HEK293 (cell line): ENCODE results near the gene AXL.

Experiments used
- IKZF3 ChIP-seq: fragments of 450-650 bp; IDR thresholded peaks from 2 replicates; pipeline ENCODE4 v1.5.0; 2018; ENCODE audit warnings: missing biosample characterization, mild to moderate bottlenecking, missing genetic modification characterization, moderate library complexity
- SCRT2 ChIP-seq: fragments of 450-650 bp; formaldehyde crosslinking; IDR thresholded peaks from 2 replicates; pipeline ENCODE4 v1.5.1; 2016; ENCODE audit warnings: missing biosample characterization, missing genetic modification characterization
- SP7 ChIP-seq: fragments of 450-650 bp; formaldehyde crosslinking; IDR thresholded peaks from 2 replicates; pipeline ENCODE4 v1.5.1; 2016; ENCODE audit warnings: missing biosample characterization, missing genetic modification characterization
- ZBTB17 ChIP-seq: fragments of 450-650 bp; formaldehyde crosslinking; IDR thresholded peaks from 2 replicates; pipeline ENCODE4 v1.5.1; 2016; ENCODE audit warnings: missing biosample characterization, missing genetic modification characterization
- ZEB2 ChIP-seq: fragments of 450-650 bp; formaldehyde crosslinking; IDR thresholded peaks from 2 replicates; pipeline ENCODE4 v1.5.1; 2016; ENCODE audit warnings: missing biosample characterization, missing genetic modification characterization
- ZFP3 ChIP-seq: fragments of 450-650 bp; formaldehyde crosslinking; IDR thresholded peaks from 2 replicates; pipeline ENCODE4 v1.5.1; 2016; ENCODE audit warnings: low read depth, missing biosample characterization, missing genetic modification characterization
- ZFP37 ChIP-seq: fragments of 450-650 bp; formaldehyde crosslinking; IDR thresholded peaks from 2 replicates; pipeline ENCODE4 v1.5.1; 2016; ENCODE audit warnings: missing biosample characterization, missing genetic modification characterization
- ZNF140 ChIP-seq: fragments of 450-650 bp; formaldehyde crosslinking; IDR thresholded peaks from 2 replicates; pipeline ENCODE4 v1.5.1; 2016; ENCODE audit warnings: missing biosample characterization, missing genetic modification characterization
- ZNF2 ChIP-seq: fragments of 450-650 bp; formaldehyde crosslinking; IDR thresholded peaks from 2 replicates; pipeline ENCODE4 v1.5.1; 2016; ENCODE audit warnings: missing biosample characterization, missing genetic modification characterization
- ZNF302 ChIP-seq: fragments of 450-650 bp; formaldehyde crosslinking; IDR thresholded peaks from 2 replicates; pipeline ENCODE4 v1.5.1; 2016; ENCODE audit warnings: missing biosample characterization, missing genetic modification characterization, low read depth
- ZNF324 ChIP-seq: fragments of 450-650 bp; formaldehyde crosslinking; IDR thresholded peaks from 2 replicates; pipeline ENCODE4 v1.5.1; 2016; ENCODE audit warnings: missing biosample characterization, missing genetic modification characterization
- ZNF335 ChIP-seq: fragments of 450-650 bp; formaldehyde crosslinking; conservative IDR thresholded peaks from 2 replicates; pipeline ENCODE4 v1.5.1; 2016; ENCODE audit warnings: missing biosample characterization, missing genetic modification characterization
- ZNF341 ChIP-seq: fragments of 450-650 bp; formaldehyde crosslinking; IDR thresholded peaks from 2 replicates; pipeline ENCODE4; 2016; ENCODE audit warnings: low read depth, missing biosample characterization, missing genetic modification characterization
- ZNF510 ChIP-seq: fragments of 450-650 bp; formaldehyde crosslinking; IDR thresholded peaks from 2 replicates; pipeline ENCODE4 v1.5.1; 2018; ENCODE audit warnings: mild to moderate bottlenecking, missing genetic modification characterization, missing biosample characterization; ENCODE audit not compliant: insufficient replicate concordance
- ZNF600 ChIP-seq: fragments of 450-650 bp; formaldehyde crosslinking; IDR thresholded peaks from 2 replicates; pipeline ENCODE4 v1.5.1; 2016; ENCODE audit warnings: missing biosample characterization, missing genetic modification characterization
- ZNF677 ChIP-seq: fragments of 450-650 bp; IDR thresholded peaks from 2 replicates; pipeline ENCODE4 v1.5.0; 2018; ENCODE audit warnings: missing biosample characterization, mild to moderate bottlenecking, missing genetic modification characterization, moderate library complexity
- ZNF777 ChIP-seq: fragments of 450-650 bp; formaldehyde crosslinking; IDR thresholded peaks from 2 replicates; pipeline ENCODE4 v1.5.1; 2017; ENCODE audit warnings: missing biosample characterization, missing genetic modification characterization, borderline replicate concordance
- ZNF785 ChIP-seq: fragments of 450-650 bp; formaldehyde crosslinking; IDR thresholded peaks from 2 replicates; pipeline ENCODE4 v1.5.1; 2016; ENCODE audit warnings: missing biosample characterization, missing genetic modification characterization
- ZNF843 ChIP-seq: fragments of 450-650 bp; formaldehyde crosslinking; IDR thresholded peaks from 2 replicates; pipeline ENCODE4 v1.5.1; 2016; ENCODE audit warnings: missing biosample characterization, missing genetic modification characterization
- ZSCAN23 ChIP-seq: fragments of 450-650 bp; formaldehyde crosslinking; IDR thresholded peaks from 2 replicates; pipeline ENCODE4 v1.5.1; 2016; ENCODE audit warnings: missing biosample characterization, missing genetic modification characterization
- TF ChIP-seq, protein P1 (sequence below): fragments of 450-650 bp; IDR thresholded peaks from 2 replicates; pipeline ENCODE4 v1.5.1; 2018; ENCODE audit warnings: missing biosample characterization, mild to moderate bottlenecking, missing genetic modification characterization
- TF ChIP-seq, protein P2 (sequence below): fragments of 450-650 bp; formaldehyde crosslinking; IDR thresholded peaks from 2 replicates; pipeline ENCODE4; 2016; ENCODE audit warnings: missing biosample characterization, missing genetic modification characterization
- TF ChIP-seq, protein P3 (sequence below): fragments of 450-650 bp; formaldehyde crosslinking; IDR thresholded peaks from 2 replicates; pipeline ENCODE4 v1.5.1; 2016; ENCODE audit warnings: missing biosample characterization, missing genetic modification characterization
- TF ChIP-seq, protein P4 (sequence below): fragments of 450-650 bp; formaldehyde crosslinking; IDR thresholded peaks from 2 replicates; pipeline ENCODE4 v1.5.1; 2017; ENCODE audit warnings: missing biosample characterization, missing genetic modification characterization
- TF ChIP-seq, protein P5 (sequence below): fragments of 450-650 bp; formaldehyde crosslinking; conservative IDR thresholded peaks from 2 replicates; pipeline ENCODE4 v1.5.1; 2016; ENCODE audit warnings: low read depth, missing biosample characterization, missing genetic modification characterization
- TF ChIP-seq, protein P6 (sequence below): fragments of 450-650 bp; formaldehyde crosslinking; IDR thresholded peaks from 2 replicates; pipeline ENCODE4 v1.5.1; 2016; ENCODE audit warnings: missing biosample characterization, missing genetic modification characterization

Gene AXL

DNA sequence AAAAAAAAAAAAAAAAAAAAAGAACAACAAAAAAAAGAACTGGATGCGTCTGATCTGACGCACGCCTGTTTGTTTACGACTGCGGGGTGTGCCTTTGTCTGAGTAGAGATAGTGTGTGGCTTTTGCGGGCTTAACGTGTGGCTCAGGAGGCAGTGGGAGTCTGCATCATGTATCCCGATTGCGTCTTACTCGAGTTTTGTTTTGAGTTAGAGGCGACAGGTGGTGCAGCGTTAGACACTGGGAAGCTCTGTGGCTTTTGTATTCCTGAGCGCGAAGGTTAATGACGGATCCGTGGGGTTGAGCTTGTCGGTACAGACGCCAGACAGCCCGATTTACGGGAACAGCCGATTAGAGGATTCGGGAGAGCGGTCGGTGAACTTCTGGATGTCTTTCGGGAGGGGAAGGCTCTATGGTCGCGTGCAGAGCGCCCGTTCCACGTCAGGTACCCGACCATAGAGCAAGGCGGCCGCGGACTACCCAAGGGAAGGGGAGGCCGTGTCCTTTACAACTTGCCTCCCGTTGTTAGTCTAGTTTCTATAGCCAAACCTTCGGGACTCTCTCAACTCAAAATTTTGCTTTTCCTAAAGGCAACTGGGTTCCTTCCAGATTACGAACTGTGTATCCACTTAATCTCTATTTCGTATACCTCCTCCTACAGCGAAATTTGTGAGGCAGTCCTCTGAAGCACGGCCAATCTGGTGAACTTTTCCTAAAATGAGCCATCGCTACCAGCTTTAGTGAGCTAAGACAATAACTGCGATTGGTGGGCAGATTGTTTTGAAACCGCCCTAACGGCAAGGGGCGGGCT is 44.2 kb downstream of the AXL start (continued):
- TF ChIP-seq, protein P1, sequence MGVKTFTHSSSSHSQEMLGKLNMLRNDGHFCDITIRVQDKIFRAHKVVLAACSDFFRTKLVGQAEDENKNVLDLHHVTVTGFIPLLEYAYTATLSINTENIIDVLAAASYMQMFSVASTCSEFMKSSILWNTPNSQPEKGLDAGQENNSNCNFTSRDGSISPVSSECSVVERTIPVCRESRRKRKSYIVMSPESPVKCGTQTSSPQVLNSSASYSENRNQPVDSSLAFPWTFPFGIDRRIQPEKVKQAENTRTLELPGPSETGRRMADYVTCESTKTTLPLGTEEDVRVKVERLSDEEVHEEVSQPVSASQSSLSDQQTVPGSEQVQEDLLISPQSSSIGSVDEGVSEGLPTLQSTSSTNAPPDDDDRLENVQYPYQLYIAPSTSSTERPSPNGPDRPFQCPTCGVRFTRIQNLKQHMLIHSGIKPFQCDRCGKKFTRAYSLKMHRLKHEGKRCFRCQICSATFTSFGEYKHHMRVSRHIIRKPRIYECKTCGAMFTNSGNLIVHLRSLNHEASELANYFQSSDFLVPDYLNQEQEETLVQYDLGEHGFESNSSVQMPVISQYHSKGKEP (tag by site-specific recombination) = peak; percentile 20; the same call in 1 of the 2 replicates
- TF ChIP-seq ZFP37 (tag by site-specific recombination) (0 out of 2 replicates have a peak, but pooled peaks have one; percentile 57), ZNF302 (tag by site-specific recombination) (0 out of 2 replicates have a peak, but pooled peaks have one; percentile 51), ZEB2 (tag by site-specific recombination) (peak; percentile 33; the same call in 1 of the 2 replicates), ZNF341 (tag by site-specific recombination) (peak; percentile 88), ZNF785 (tag by site-specific recombination) (peak; percentile 21; the same call in 1 of the 2 replicates), ZNF677 (tag by site-specific recombination) (no peak), ZSCAN23 (peak; percentile 48; the same call in 1 of the 2 replicates), ZNF843 (tag by site-specific recombination) (0 out of 2 replicates have a peak, but pooled peaks have one; percentile 10), SP7 (peak; percentile 26; the same call in 1 of the 2 replicates), IKZF3 (tag by site-specific recombination) (peak; percentile 68), ZFP3 (peak; percentile 40), ZNF140 (tag by site-specific recombination) (no peak), ZBTB17 (tag by site-specific recombination) (peak; percentile 97), ZNF335 (peak; percentile 44), ZNF777 (0 out of 2 replicates have a peak, but pooled peaks have one; percentile 3), ZNF324 (tag by site-specific recombination) (0 out of 2 replicates have a peak, but pooled peaks have one; percentile 12), ZNF510 (no peak), ZNF600 (tag by site-specific recombination) (peak; percentile 84; the same call in 1 of the 2 replicates), SCRT2 (peak; percentile 94), ZNF2 (peak; percentile 13; the same call in 1 of the 2 replicates)
- TF ChIP-seq, protein P2, sequence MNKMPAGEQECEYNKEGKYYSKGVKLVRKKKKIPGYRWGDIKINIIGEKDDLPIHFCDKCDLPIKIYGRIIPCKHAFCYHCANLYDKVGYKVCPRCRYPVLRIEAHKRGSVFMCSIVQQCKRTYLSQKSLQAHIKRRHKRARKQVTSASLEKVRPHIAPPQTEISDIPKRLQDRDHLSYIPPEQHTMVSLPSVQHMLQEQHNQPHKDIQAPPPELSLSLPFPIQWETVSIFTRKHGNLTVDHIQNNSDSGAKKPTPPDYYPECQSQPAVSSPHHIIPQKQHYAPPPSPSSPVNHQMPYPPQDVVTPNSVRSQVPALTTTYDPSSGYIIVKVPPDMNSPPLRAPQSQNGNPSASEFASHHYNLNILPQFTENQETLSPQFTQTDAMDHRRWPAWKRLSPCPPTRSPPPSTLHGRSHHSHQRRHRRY (tag by site-specific recombination) = 0 out of 2 replicates have a peak, but pooled peaks have one; percentile 29
- TF ChIP-seq, protein P3, sequence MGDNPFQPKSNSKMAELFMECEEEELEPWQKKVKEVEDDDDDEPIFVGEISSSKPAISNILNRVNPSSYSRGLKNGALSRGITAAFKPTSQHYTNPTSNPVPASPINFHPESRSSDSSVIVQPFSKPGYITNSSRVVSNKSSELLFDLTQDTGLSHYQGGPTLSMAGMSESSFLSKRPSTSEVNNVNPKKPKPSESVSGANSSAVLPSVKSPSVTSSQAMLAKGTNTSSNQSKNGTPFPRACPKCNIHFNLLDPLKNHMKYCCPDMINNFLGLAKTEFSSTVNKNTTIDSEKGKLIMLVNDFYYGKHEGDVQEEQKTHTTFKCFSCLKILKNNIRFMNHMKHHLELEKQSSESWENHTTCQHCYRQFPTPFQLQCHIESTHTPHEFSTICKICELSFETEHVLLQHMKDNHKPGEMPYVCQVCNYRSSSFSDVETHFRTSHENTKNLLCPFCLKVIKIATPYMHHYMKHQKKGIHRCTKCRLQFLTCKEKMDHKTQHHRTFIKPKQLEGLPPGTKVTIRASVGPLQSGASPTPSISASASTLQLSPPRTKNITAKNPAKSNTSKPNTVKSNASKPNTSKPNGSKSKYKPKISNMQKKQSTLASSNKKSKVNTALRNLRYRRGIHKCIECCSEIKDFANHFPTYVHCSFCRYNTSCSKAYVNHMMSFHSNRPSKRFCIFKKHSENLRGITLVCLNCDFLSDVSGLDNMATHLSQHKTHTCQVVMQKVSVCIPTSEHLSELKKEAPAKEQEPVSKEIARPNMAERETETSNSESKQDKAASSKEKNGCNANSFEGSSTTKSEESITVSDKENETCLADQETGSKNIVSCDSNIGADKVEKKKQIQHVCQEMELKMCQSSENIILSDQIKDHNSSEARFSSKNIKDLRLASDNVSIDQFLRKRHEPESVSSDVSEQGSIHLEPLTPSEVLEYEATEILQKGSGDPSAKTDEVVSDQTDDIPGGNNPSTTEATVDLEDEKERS (tag by site-specific recombination) = peak; percentile 13; the same call in 1 of the 2 replicates
- TF ChIP-seq, protein P4, sequence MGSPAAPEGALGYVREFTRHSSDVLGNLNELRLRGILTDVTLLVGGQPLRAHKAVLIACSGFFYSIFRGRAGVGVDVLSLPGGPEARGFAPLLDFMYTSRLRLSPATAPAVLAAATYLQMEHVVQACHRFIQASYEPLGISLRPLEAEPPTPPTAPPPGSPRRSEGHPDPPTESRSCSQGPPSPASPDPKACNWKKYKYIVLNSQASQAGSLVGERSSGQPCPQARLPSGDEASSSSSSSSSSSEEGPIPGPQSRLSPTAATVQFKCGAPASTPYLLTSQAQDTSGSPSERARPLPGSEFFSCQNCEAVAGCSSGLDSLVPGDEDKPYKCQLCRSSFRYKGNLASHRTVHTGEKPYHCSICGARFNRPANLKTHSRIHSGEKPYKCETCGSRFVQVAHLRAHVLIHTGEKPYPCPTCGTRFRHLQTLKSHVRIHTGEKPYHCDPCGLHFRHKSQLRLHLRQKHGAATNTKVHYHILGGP (tag by site-specific recombination) = no peak
- TF ChIP-seq, protein P5, sequence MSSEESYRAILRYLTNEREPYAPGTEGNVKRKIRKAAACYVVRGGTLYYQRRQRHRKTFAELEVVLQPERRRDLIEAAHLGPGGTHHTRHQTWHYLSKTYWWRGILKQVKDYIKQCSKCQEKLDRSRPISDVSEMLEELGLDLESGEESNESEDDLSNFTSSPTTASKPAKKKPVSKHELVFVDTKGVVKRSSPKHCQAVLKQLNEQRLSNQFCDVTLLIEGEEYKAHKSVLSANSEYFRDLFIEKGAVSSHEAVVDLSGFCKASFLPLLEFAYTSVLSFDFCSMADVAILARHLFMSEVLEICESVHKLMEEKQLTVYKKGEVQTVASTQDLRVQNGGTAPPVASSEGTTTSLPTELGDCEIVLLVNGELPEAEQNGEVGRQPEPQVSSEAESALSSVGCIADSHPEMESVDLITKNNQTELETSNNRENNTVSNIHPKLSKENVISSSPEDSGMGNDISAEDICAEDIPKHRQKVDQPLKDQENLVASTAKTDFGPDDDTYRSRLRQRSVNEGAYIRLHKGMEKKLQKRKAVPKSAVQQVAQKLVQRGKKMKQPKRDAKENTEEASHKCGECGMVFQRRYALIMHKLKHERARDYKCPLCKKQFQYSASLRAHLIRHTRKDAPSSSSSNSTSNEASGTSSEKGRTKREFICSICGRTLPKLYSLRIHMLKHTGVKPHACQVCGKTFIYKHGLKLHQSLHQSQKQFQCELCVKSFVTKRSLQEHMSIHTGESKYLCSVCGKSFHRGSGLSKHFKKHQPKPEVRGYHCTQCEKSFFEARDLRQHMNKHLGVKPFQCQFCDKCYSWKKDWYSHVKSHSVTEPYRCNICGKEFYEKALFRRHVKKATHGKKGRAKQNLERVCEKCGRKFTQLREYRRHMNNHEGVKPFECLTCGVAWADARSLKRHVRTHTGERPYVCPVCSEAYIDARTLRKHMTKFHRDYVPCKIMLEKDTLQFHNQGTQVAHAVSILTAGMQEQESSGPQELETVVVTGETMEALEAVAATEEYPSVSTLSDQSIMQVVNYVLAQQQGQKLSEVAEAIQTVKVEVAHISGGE (tag by site-specific recombination) = peak; percentile 46; the same call in 1 of the 2 replicates
- TF ChIP-seq, protein P6, sequence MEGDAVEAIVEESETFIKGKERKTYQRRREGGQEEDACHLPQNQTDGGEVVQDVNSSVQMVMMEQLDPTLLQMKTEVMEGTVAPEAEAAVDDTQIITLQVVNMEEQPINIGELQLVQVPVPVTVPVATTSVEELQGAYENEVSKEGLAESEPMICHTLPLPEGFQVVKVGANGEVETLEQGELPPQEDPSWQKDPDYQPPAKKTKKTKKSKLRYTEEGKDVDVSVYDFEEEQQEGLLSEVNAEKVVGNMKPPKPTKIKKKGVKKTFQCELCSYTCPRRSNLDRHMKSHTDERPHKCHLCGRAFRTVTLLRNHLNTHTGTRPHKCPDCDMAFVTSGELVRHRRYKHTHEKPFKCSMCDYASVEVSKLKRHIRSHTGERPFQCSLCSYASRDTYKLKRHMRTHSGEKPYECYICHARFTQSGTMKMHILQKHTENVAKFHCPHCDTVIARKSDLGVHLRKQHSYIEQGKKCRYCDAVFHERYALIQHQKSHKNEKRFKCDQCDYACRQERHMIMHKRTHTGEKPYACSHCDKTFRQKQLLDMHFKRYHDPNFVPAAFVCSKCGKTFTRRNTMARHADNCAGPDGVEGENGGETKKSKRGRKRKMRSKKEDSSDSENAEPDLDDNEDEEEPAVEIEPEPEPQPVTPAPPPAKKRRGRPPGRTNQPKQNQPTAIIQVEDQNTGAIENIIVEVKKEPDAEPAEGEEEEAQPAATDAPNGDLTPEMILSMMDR (tag by site-specific recombination) = 0 out of 2 replicates have a peak, but pooled peaks have one; percentile 20
